Left kidney (tissue), 2 donors: ENCODE data around the gene ALDH3B2. TPM values are rescaled to one million over a fixed set of nuclear protein-coding genes. Genes with fewer than 3 reads are reported as not detected.

Experiments
- DNase-seq: peaks from one replicate; pipeline ENCODE4 v3.0.0-alpha.2; 2013
- polyA plus RNA-seq: library from polyadenylated mRNA; unstranded; fragments of 120-200 nt; gene quantifications from one replicate; pipeline ENCODE4 v1.2.1, GENCODE V29; 2013; ENCODE audit not compliant: insufficient read length

Gene ALDH3B2
- polyA plus RNA-seq, 1 donor: 2.8 TPM

DNA sequence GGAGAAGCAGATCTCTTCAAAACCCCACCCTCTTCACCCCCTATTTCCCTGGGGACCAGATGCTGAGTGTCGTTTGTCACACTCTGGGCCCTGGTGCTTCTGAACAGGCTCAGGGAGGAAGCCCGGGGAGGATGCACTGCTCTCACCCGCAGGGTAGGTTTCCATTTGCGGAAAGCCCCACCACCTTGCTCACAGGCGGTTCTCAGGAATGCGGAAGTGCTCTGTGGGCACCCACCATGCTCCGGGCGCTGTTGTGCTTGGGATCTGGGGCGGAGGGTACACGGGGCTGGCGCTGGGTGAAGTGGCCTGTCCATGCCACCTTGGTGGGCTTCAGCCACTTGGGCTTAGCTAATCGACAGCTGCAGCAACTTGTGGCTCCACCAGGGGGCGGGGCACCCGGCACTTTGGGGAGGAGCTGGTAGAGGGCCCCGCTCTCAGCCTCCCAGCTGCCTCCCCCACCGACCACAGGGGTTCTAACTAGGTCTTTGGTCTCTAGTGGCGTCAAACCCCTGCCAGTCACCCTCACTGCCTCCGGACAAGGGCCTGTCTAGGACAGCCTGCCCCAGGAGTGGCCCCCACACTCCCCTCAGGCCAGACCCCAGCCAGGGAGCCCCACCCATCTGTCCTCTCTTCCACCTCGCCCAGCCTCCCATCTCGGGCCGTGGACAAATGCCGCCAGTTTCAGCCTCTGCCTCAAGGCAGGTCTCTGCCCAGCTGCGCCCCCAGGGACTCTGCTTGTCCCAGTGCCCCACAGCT lies 60.3 kb downstream of the ALDH3B2 start:
- DNase-seq: peak; percentile 37

DNA sequence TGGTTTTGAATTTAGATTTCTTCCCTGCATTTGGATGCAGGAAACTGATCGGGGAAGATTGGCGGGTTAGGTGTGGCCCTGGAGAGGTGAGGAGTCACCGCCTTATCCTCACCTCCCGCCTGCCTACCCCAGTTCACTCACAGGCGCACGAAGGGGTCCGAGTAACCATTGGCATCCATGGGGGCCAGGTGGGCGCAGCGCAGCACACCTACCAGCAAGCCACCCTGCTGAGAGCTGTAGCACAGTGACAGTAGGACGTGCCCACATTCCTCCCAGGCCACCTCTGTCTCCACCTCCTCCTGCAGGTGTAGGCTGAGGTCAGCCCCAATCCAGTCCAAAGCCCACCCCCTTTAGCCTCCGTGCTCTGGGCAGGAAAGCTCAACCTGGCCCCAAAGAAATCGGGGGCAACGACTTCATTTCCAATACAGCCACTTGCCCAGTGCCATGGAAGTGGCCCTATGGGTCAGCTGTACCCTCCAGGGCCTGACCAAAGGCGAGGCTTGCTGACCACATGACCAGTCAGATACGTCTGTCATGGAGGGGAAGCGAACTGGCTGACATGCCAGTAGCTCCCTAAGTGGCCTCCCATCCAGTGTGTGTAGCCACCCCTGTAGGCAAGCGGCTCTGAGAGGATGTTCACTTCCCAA lies 61.0 kb downstream of the ALDH3B2 start:
- no peak for DNase-seq

- DNase-seq: no peak
These were observed 61.7 kb downstream of the ALDH3B2 start for GRCh38 chr11:67612751-67613150.

Other genes starting within 250 kb of the ALDH3B2 start
- gene RPS6KB2, start 246.1 kb downstream of the ALDH3B2 start, polyA plus RNA-seq: 40.4 TPM
- 2.6 TPM for gene PTPRCAP, start 236.9 kb downstream of the ALDH3B2 start, polyA plus RNA-seq
- gene CORO1B, start 231.1 kb downstream of the ALDH3B2 start, polyA plus RNA-seq: 55.3 TPM
- gene GPR152, start 221.9 kb downstream of the ALDH3B2 start, polyA plus RNA-seq: not detected
- gene CABP4, start 219.3 kb downstream of the ALDH3B2 start, polyA plus RNA-seq: 1.0 TPM
- gene TMEM134, start 205.4 kb downstream of the ALDH3B2 start, polyA plus RNA-seq: 39.4 TPM
- gene AIP, start 191.6 kb downstream of the ALDH3B2 start, polyA plus RNA-seq: 51.8 TPM
- 28.6 TPM for gene PITPNM1, start 169.3 kb downstream of the ALDH3B2 start, polyA plus RNA-seq
- 32.8 TPM for gene CDK2AP2, start 166.5 kb downstream of the ALDH3B2 start, polyA plus RNA-seq
- gene CABP2, start 151.2 kb downstream of the ALDH3B2 start, polyA plus RNA-seq: 0.35 TPM
- 672 TPM for gene GSTP1, start 90.8 kb downstream of the ALDH3B2 start, polyA plus RNA-seq
- 209 TPM for gene NDUFV1, start 67.7 kb downstream of the ALDH3B2 start, polyA plus RNA-seq
- gene NUDT8, start 44.7 kb downstream of the ALDH3B2 start, polyA plus RNA-seq: 3.8 TPM
- not detected for gene TBX10, start 34.9 kb downstream of the ALDH3B2 start, polyA plus RNA-seq
- 22.2 TPM for gene ACY3, start 23.9 kb downstream of the ALDH3B2 start, polyA plus RNA-seq